ENCODE data around the gene DENND1B. TPM values are rescaled to one million over a fixed set of nuclear protein-coding genes. Genes with fewer than 3 reads are reported as not detected.

DENND1B gene
- total and polyA plus RNA-seq, 2 of the 8 experiments (the other 6 are each of a cell fraction or from before 2014, with no cell fraction given) = 0.74 to 3.3 TPM

GRCh38 chr1:197673292-197673691 is 102.0 kb downstream of the DENND1B start:
- DNase-seq (ENCODE audit: low read depth in 1 of 2, low spot score in 2 of 2) = no peak
- 89% methylated on average over 2 of the region's 2 CpGs; no CpG with 5 or more reads in 1 of the 2 experiments for WGBS, 2 experiments (ENCODE audit: extremely low coverage in 1 of 2, insufficient coverage in 1 of 2, insufficient read length in 1 of 2, insufficient replicate concordance in 2 of 2, low coverage in 1 of 2, low lambda C conversion rate in 2 of 2, missing lambda C conversion rate in 1 of 2)
- H2AFZ ChIP-seq (ENCODE audit: low read length) = no peak overlapping the region
- no peak overlapping the region for H2AK5ac ChIP-seq (ENCODE audit: low read depth, low read length)
- no peaks in the 10 kb centered on the region for H3K36me3 ChIP-seq (ENCODE audit: control insufficient read depth in 2 of 4, insufficient read depth in 4 of 4, low read length in 3 of 4)
- H4K20me1 ChIP-seq (replicated peaks in 1 of 2; ENCODE audit: control insufficient read depth in 1 of 2, insufficient read depth in 2 of 2, low read length in 2 of 2) = no peaks in the 10 kb centered on the region
- H3K18ac ChIP-seq (ENCODE audit: extremely low read depth, low read length) = no peak overlapping the region
- no peak overlapping the region for H4K5ac ChIP-seq (ENCODE audit: insufficient read length, low read depth, low read length)
- no peak overlapping the region for H3K27ac ChIP-seq (ENCODE audit: low read depth, low read length)
- POLR2A ChIA-PET (ENCODE audit: partially characterized antibody) = no interaction called here
- no peak overlapping the region for H3K23ac ChIP-seq (ENCODE audit: insufficient read length)
- H3K4me2 ChIP-seq (ENCODE audit: insufficient read depth in 1 of 2, low read depth in 2 of 2, low read length in 2 of 2) = no peak overlapping the region
- H3K27me3 ChIP-seq (replicated peaks in 1 of 4; ENCODE audit: control insufficient read depth in 3 of 4, extremely low read depth in 1 of 4, insufficient read depth in 3 of 4, low read length in 3 of 4) = no peaks in the 10 kb centered on the region
- H3K79me2 ChIP-seq (ENCODE audit: control insufficient read depth in 1 of 2, insufficient read depth in 2 of 2, low read length in 2 of 2) = no peaks in the 10 kb centered on the region
- no peak overlapping the region for H2BK12ac ChIP-seq (ENCODE audit: low read depth, low read length)
- no peak overlapping the region for H2BK20ac ChIP-seq (ENCODE audit: low read length)
- H4K8ac ChIP-seq (ENCODE audit: extremely low read depth, insufficient read depth, low read length) = no peak overlapping the region
- no peak overlapping the region for H3K9ac ChIP-seq (replicated peaks in 1 of 4; ENCODE audit: extremely low read depth in 1 of 4, low read depth in 3 of 4, low read length in 3 of 4)
- peaks cover 0 to 3% (median 2%) of the 10 kb centered on the region in 4 experiments; a peak in 2 of 7 replicates for H3K4me1 ChIP-seq (replicated peaks in 1 of 4; ENCODE audit: control insufficient read depth in 3 of 4, insufficient read depth in 4 of 4, low read length in 3 of 4)
- CTCF ChIA-PET (ENCODE audit: partially characterized antibody) = interaction anchor here (0.6 to 0.7 kb wide), 2 partner anchors 55 to 1013 kb away, joined by 3 to 4 read pairs; no protein-coding TSS in a partner anchor
- peaks cover 2% of the 10 kb centered on the region; the same call in 1 of the 2 replicates for H3K23me2 ChIP-seq (ENCODE audit: low read depth, low read length)
- H2BK5ac ChIP-seq (ENCODE audit: low read depth, low read length) = no peak overlapping the region
- no peak overlapping the region for H2BK120ac ChIP-seq (replicated peaks; ENCODE audit: low read depth, low read length)
- no peak overlapping the region for H3K56ac ChIP-seq (replicated peaks; ENCODE audit: insufficient read length, low read depth, low read length)
- H3K4ac ChIP-seq (replicated peaks; ENCODE audit: insufficient read length, low read depth, low read length) = no peak overlapping the region
- H4K91ac ChIP-seq (replicated peaks; ENCODE audit: insufficient read length, low read length) = no peak overlapping the region
- no peaks in the 10 kb centered on the region for H3K79me1 ChIP-seq (ENCODE audit: low read depth, low read length)
- no peaks in the 10 kb centered on the region for H3K9me3 ChIP-seq (ENCODE audit: insufficient read depth in 2 of 2, low read depth in 1 of 2, low read length in 1 of 2)
- H3K14ac ChIP-seq (ENCODE audit: insufficient read length) = no peak overlapping the region
- no peak overlapping the region for H2BK15ac ChIP-seq (ENCODE audit: low read length)
- no peak overlapping the region for H3K4me3 ChIP-seq (ENCODE audit: extremely low read depth in 1 of 4, insufficient read depth in 2 of 4, low read depth in 3 of 4, low read length in 4 of 4)
- no peak for FAIRE-seq
- TF ChIP-seq FOSL1 (IDR thresholded peaks at IDR 0.05; ENCODE audit: insufficient read depth, low read depth, low read length) = no peak
- no peak for TF ChIP-seq CBX8 (IDR thresholded peaks at IDR 0.05; ENCODE audit: borderline replicate concordance, low read depth, low read length)
- TF ChIP-seq TCF12 (IDR thresholded peaks at IDR 0.05; ENCODE audit: low read depth, low read length) = no peak
- TF ChIP-seq SUZ12 (IDR thresholded peaks at IDR 0.05; ENCODE audit: low read length) = no peak
- no peak for TF ChIP-seq POLR2A (IDR thresholded peaks at IDR 0.05; ENCODE audit: control extremely low read depth in 1 of 2, low read depth in 2 of 2, low read length in 2 of 2)
- TF ChIP-seq SIX5 (IDR thresholded peaks at IDR 0.05; ENCODE audit: low read depth, low read length) = no peak
- no peak for TF ChIP-seq ASH2L (IDR thresholded peaks at IDR 0.05; ENCODE audit: low read length)
- no peak for TF ChIP-seq SP4 (IDR thresholded peaks at IDR 0.05; ENCODE audit: low read length)
- TF ChIP-seq, protein P1, sequence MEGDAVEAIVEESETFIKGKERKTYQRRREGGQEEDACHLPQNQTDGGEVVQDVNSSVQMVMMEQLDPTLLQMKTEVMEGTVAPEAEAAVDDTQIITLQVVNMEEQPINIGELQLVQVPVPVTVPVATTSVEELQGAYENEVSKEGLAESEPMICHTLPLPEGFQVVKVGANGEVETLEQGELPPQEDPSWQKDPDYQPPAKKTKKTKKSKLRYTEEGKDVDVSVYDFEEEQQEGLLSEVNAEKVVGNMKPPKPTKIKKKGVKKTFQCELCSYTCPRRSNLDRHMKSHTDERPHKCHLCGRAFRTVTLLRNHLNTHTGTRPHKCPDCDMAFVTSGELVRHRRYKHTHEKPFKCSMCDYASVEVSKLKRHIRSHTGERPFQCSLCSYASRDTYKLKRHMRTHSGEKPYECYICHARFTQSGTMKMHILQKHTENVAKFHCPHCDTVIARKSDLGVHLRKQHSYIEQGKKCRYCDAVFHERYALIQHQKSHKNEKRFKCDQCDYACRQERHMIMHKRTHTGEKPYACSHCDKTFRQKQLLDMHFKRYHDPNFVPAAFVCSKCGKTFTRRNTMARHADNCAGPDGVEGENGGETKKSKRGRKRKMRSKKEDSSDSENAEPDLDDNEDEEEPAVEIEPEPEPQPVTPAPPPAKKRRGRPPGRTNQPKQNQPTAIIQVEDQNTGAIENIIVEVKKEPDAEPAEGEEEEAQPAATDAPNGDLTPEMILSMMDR (IDR thresholded peaks at IDR 0.05; ENCODE audit: control extremely low read depth in 1 of 3, insufficient read depth in 1 of 3, low read depth in 1 of 3, low read length in 3 of 3) = no peak
- TF ChIP-seq CHD1 (IDR thresholded peaks at IDR 0.05; ENCODE audit: low read depth, low read length) = no peak
- TF ChIP-seq TAF1 (IDR thresholded peaks at IDR 0.05; ENCODE audit: low read depth, low read length) = no peak
- TF ChIP-seq, protein P2, sequence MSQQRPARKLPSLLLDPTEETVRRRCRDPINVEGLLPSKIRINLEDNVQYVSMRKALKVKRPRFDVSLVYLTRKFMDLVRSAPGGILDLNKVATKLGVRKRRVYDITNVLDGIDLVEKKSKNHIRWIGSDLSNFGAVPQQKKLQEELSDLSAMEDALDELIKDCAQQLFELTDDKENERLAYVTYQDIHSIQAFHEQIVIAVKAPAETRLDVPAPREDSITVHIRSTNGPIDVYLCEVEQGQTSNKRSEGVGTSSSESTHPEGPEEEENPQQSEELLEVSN (IDR thresholded peaks at IDR 0.05) = no peak
- no peak for TF ChIP-seq SRF (IDR thresholded peaks at IDR 0.05; ENCODE audit: low read depth, low read length)

All from H1 (cell line).